ENCODE measurements around the gene KCTD11. TPM values are rescaled to one million over a fixed set of nuclear protein-coding genes. Genes with fewer than 3 reads are reported as not detected.

Gene KCTD11
- total and polyA plus RNA-seq, 7 donors = 2.9 to 13.2 (median 5.1) TPM

- WGBS, 3 donors = 0 to 1% (median 1%) methylated on average over 66 to 104 of the region's 104 CpGs
- H3K4me1 ChIP-seq = peaks cover 36% of the 10 kb centered on the region
- H3K4me3 ChIP-seq = peak overlapping the region; percentile 94
- TF ChIP-seq CTCF (IDR thresholded peaks at IDR 0.05) = no peak
- DNase-seq (peak; percentile 68 to 86), ATAC-seq (peak; percentile 39 to 47 (median 44))
- H3K27ac ChIP-seq = peak overlapping the region; percentile 98
- no peaks in the 10 kb centered on the region for H3K27me3 ChIP-seq (ENCODE audit: insufficient read depth in 3 of 3, low read length in 2 of 3)
- H3K36me3 ChIP-seq (ENCODE audit: insufficient read depth in 1 of 2, low read depth in 1 of 2) = peaks cover 7 to 36% of the 10 kb centered on the region in 2 donors
- no peaks in the 10 kb centered on the region for H3K9me3 ChIP-seq
- intact Hi-C loops (cut with DNase I) = loop anchor here in 1 of 2 donors (5.0 kb wide), 1 partner anchor 41 kb away; no protein-coding TSS in a partner anchor
These were observed 44.0 kb upstream of the KCTD11 start for GRCh38 chr17:7307686-7308624.

GRCh38 chr17:7308625-7309433 is 43.1 kb upstream of the KCTD11 start:
- peak; percentile 74 to 84 for DNase-seq
- intact Hi-C loops (cut with DNase I) = loop anchor here in 1 of 2 donors (5.0 kb wide), 1 partner anchor 42 kb away; no protein-coding TSS in a partner anchor
- WGBS, 3 donors = 0 to 1% (median 1%) methylated on average over 14 of the region's 14 CpGs
- no peak for TF ChIP-seq CTCF (IDR thresholded peaks at IDR 0.05)
- peaks cover 45% of the 10 kb centered on the region for H3K4me1 ChIP-seq
- peak overlapping the region; percentile 94 for H3K4me3 ChIP-seq
- ATAC-seq = peak; percentile 31 to 67 (median 55)
- no peaks in the 10 kb centered on the region for H3K9me3 ChIP-seq
- H3K36me3 ChIP-seq (ENCODE audit: insufficient read depth in 1 of 2, low read depth in 1 of 2) = peaks cover 8 to 45% of the 10 kb centered on the region in 2 donors
- no peaks in the 10 kb centered on the region for H3K27me3 ChIP-seq (ENCODE audit: insufficient read depth in 3 of 3, low read length in 2 of 3)
- peak overlapping the region; percentile 98 for H3K27ac ChIP-seq

- peak overlapping the region; percentile 98 for H3K27ac ChIP-seq
- DNase-seq (no peak), ATAC-seq (no peak)
- WGBS, 3 donors = 64 to 80% (median 67%) methylated on average over 12 of the region's 12 CpGs
- intact Hi-C loops (cut with DNase I) = loop anchor here in 1 of 2 donors (5.0 kb wide), 1 partner anchor 42 kb away; no protein-coding TSS in a partner anchor
- no peaks in the 10 kb centered on the region for H3K27me3 ChIP-seq (ENCODE audit: insufficient read depth in 3 of 3, low read length in 2 of 3)
- no peak for TF ChIP-seq CTCF (IDR thresholded peaks at IDR 0.05)
- peaks cover 53% of the 10 kb centered on the region for H3K4me1 ChIP-seq
- H3K4me3 ChIP-seq = peak overlapping the region; percentile 94
- H3K9me3 ChIP-seq = no peaks in the 10 kb centered on the region
- peaks cover 8 to 50% of the 10 kb centered on the region in 2 donors for H3K36me3 ChIP-seq (ENCODE audit: insufficient read depth in 1 of 2, low read depth in 1 of 2)
These were observed 42.3 kb upstream of the KCTD11 start for GRCh38 chr17:7309628-7310027.

- intact Hi-C loops (cut with DNase I) = no loop called here
- no peaks in the 10 kb centered on the region for H3K27me3 ChIP-seq (ENCODE audit: insufficient read depth in 3 of 3, low read length in 2 of 3)
These were observed 40.8 kb upstream of the KCTD11 start for GRCh38 chr17:7311110-7311705.

More at GRCh38 chr17:7311110-7311705, 40.8 kb upstream of the KCTD11 start:
- Histone ChIP-seq H3K36me3 (ENCODE audit: insufficient read depth in 1 of 2, low read depth in 1 of 2) (peaks cover 8 to 56% of the 10 kb centered on the region in 2 donors), H3K27ac (peak overlapping the region; percentile 98), H3K4me1 (peaks cover 60% of the 10 kb centered on the region), H3K4me3 (peak overlapping the region; percentile 94), H3K9me3 (no peaks in the 10 kb centered on the region)
- ATAC-seq = no peak
- no peak for DNase-seq
- no peak for TF ChIP-seq CTCF (IDR thresholded peaks at IDR 0.05)
- 63 to 71% (median 65%) methylated on average over 7 of the region's 7 CpGs for WGBS, 3 donors

Data from psoas muscle (tissue), 8 donors.